ENCODE measurements around the gene AQP2. TPM values are rescaled to one million over a fixed set of nuclear protein-coding genes. Genes with fewer than 3 reads are reported as not detected.

AQP2 gene
- polyA plus RNA-seq, 1 of the 3 experiments (the other 2 are of a cell fraction), result not detected

DNA sequence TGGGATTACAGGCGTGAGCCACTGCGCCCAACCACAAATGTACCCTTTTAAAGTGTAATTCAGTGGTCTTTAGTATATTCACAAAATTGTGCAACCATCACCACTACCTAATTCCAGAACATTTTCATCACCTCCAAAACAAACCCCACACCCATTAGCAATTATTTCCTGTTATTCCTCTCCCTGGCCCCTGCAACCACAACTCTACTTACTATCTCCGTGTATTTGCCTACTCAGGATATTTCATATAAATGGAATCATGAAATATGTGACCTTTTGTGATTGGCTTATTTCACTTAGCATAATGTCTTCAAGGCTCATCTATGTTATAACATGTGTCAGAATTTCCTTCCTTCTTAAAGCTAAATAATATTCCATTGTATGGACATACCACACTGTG, 16.0 kb upstream of the AQP2 start:
- Histone ChIP-seq H3K4me2 (no peak overlapping the region), H3K79me2 (ENCODE audit: insufficient read depth) (no peaks in the 10 kb centered on the region), H2AFZ (ENCODE audit: low read depth) (no peak overlapping the region), H3K4me3 (ENCODE audit: low read depth in 2 of 2, low read length in 1 of 2) (no peak overlapping the region), H3K9ac (no peak overlapping the region), H3K27ac (ENCODE audit: low read depth in 2 of 2, low read length in 1 of 2) (no peak overlapping the region), H3K9me2 (no peaks in the 10 kb centered on the region), H3K4me1 (ENCODE audit: control insufficient read depth in 1 of 2, insufficient read depth in 2 of 2, low read depth in 1 of 2, low read length in 1 of 2) (peaks cover 3 to 5% of the 10 kb centered on the region in 2 experiments; a peak in 2 of 4 replicates), H3K27me3 (ENCODE audit: insufficient read depth) (no peaks in the 10 kb centered on the region), H3K36me3 (replicated peaks in 1 of 2; ENCODE audit: control insufficient read depth in 1 of 2, insufficient read depth in 2 of 2, low read length in 1 of 2) (no peaks in the 10 kb centered on the region), H4K20me1 (ENCODE audit: insufficient read depth) (no peaks in the 10 kb centered on the region), H3K9me3 (no peaks in the 10 kb centered on the region), H3F3A (replicated peaks; ENCODE audit: insufficient read depth) (no peaks in the 10 kb centered on the region)
- TF ChIP-seq, protein P1, sequence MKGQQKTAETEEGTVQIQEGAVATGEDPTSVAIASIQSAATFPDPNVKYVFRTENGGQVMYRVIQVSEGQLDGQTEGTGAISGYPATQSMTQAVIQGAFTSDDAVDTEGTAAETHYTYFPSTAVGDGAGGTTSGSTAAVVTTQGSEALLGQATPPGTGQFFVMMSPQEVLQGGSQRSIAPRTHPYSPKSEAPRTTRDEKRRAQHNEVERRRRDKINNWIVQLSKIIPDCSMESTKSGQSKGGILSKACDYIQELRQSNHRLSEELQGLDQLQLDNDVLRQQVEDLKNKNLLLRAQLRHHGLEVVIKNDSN (IDR thresholded peaks at IDR 0.05; ENCODE audit: borderline replicate concordance, low read depth), result no peak
- TF ChIP-seq SIN3A (IDR thresholded peaks at IDR 0.05; ENCODE audit: borderline replicate concordance, low read depth, low read length), result no peak
- TF ChIP-seq RCOR1 (IDR thresholded peaks at IDR 0.05; ENCODE audit: low read length), result no peak
- no peak for TF ChIP-seq FOXJ3 (CRISPR knock-in tag; IDR thresholded peaks at IDR 0.05)
- TF ChIP-seq NFIC (IDR thresholded peaks at IDR 0.05; ENCODE audit: borderline replicate concordance), result no peak
- no peak for TF ChIP-seq EP300 (IDR thresholded peaks at IDR 0.05; ENCODE audit: borderline replicate concordance in 1 of 2, low read depth in 1 of 2, low read length in 1 of 2)
- TF ChIP-seq RXRA (IDR thresholded peaks at IDR 0.05; ENCODE audit: borderline replicate concordance, low read depth), result no peak
- TF ChIP-seq FOSL2 (IDR thresholded peaks at IDR 0.05; ENCODE audit: borderline replicate concordance, low read depth), result no peak
- TF ChIP-seq GATA2 (CRISPR knock-in tag; IDR thresholded peaks at IDR 0.05), result no peak
- TF ChIP-seq JUND (IDR thresholded peaks at IDR 0.05), result no peak
- TF ChIP-seq EZH2phosphoT487 (IDR thresholded peaks at IDR 0.05; ENCODE audit: borderline replicate concordance, low read depth), result no peak
- TF ChIP-seq ELF1 (IDR thresholded peaks at IDR 0.05), result no peak
- DNase-seq, result no peak
- 93% methylated on average over 3 of the region's 3 CpGs for WGBS (ENCODE audit: low lambda C conversion rate)
- ChIA-PET CTCF (interaction anchor here (2.0 to 12.0 kb wide), 2 partner anchors 12 to 33 kb away, joined by 6 to 90 read pairs; no protein-coding TSS in a partner anchor), POLR2A (no interaction called here)

DNA sequence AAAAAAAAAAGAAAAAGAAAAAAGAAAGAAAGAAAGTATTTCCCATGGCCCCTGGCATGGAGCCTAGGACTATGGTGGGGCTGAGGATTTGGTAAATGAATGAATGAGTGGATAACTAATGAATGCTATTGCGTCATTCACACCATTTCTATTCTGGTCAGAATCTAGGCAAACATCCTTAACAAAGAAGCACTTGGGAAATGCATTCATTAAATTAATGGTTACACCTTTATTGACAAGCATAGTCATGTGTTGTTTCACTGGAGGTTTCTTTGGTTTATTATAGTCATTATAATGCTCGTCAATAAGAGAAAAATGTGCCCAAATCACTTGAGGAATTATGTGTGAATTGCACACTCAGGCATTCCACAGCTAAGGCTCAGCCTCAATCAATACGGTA, 13.6 kb upstream of the AQP2 start:
- H3K4me1 ChIP-seq (ENCODE audit: control insufficient read depth in 1 of 2, insufficient read depth in 2 of 2, low read depth in 1 of 2, low read length in 1 of 2), result peaks cover 3 to 5% of the 10 kb centered on the region in 2 experiments; a peak in 2 of 4 replicates
- no peak overlapping the region for H3K9ac ChIP-seq
- no peak overlapping the region for H2AFZ ChIP-seq (ENCODE audit: low read depth)
- DNase-seq, result no peak
- H3K36me3 ChIP-seq (replicated peaks in 1 of 2; ENCODE audit: control insufficient read depth in 1 of 2, insufficient read depth in 2 of 2, low read length in 1 of 2), result no peaks in the 10 kb centered on the region
- H3K4me2 ChIP-seq, result no peak overlapping the region
- no peaks in the 10 kb centered on the region for H3K9me2 ChIP-seq
- no peaks in the 10 kb centered on the region for H4K20me1 ChIP-seq (ENCODE audit: insufficient read depth)
- no peak overlapping the region for H3K27ac ChIP-seq (ENCODE audit: low read depth in 2 of 2, low read length in 1 of 2)
- H3K9me3 ChIP-seq, result no peaks in the 10 kb centered on the region
- ChIA-PET CTCF (interaction anchor here (1.1 to 12.0 kb wide), 5 partner anchors 10 to 175 kb away, joined by 3 to 90 read pairs (median 3); no protein-coding TSS in a partner anchor), POLR2A (no interaction called here)
- no peak overlapping the region for H3K4me3 ChIP-seq (ENCODE audit: low read depth in 2 of 2, low read length in 1 of 2)
- WGBS (ENCODE audit: low lambda C conversion rate), result 87% methylated on average over 3 of the region's 3 CpGs
- no peaks in the 10 kb centered on the region for H3F3A ChIP-seq (replicated peaks; ENCODE audit: insufficient read depth)
- H3K27me3 ChIP-seq (ENCODE audit: insufficient read depth), result no peaks in the 10 kb centered on the region
- H3K79me2 ChIP-seq (ENCODE audit: insufficient read depth), result no peaks in the 10 kb centered on the region
- TF ChIP-seq FOXM1 (IDR thresholded peaks at IDR 0.05; ENCODE audit: low read depth), result no peak
- no peak for TF ChIP-seq SMC3 (IDR thresholded peaks at IDR 0.05; ENCODE audit: low read depth, low read length)
- no peak for TF ChIP-seq FOSL2 (IDR thresholded peaks at IDR 0.05; ENCODE audit: borderline replicate concordance, low read depth)
- TF ChIP-seq RFX5 (IDR thresholded peaks at IDR 0.05; ENCODE audit: low read length), result no peak
- TF ChIP-seq POLR2AphosphoS5 (IDR thresholded peaks at IDR 0.05; ENCODE audit: low read depth, low read length), result no peak
- TF ChIP-seq, protein P2, sequence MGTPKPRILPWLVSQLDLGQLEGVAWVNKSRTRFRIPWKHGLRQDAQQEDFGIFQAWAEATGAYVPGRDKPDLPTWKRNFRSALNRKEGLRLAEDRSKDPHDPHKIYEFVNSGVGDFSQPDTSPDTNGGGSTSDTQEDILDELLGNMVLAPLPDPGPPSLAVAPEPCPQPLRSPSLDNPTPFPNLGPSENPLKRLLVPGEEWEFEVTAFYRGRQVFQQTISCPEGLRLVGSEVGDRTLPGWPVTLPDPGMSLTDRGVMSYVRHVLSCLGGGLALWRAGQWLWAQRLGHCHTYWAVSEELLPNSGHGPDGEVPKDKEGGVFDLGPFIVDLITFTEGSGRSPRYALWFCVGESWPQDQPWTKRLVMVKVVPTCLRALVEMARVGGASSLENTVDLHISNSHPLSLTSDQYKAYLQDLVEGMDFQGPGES (IDR thresholded peaks at IDR 0.05; ENCODE audit: low read depth, low read length), result no peak

Measured in SK-N-SH (cell line).